Measurements from ENCODE around the gene ASB1.

ASB1 gene, protein sequence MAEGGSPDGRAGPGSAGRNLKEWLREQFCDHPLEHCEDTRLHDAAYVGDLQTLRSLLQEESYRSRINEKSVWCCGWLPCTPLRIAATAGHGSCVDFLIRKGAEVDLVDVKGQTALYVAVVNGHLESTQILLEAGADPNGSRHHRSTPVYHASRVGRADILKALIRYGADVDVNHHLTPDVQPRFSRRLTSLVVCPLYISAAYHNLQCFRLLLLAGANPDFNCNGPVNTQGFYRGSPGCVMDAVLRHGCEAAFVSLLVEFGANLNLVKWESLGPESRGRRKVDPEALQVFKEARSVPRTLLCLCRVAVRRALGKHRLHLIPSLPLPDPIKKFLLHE

DNA sequence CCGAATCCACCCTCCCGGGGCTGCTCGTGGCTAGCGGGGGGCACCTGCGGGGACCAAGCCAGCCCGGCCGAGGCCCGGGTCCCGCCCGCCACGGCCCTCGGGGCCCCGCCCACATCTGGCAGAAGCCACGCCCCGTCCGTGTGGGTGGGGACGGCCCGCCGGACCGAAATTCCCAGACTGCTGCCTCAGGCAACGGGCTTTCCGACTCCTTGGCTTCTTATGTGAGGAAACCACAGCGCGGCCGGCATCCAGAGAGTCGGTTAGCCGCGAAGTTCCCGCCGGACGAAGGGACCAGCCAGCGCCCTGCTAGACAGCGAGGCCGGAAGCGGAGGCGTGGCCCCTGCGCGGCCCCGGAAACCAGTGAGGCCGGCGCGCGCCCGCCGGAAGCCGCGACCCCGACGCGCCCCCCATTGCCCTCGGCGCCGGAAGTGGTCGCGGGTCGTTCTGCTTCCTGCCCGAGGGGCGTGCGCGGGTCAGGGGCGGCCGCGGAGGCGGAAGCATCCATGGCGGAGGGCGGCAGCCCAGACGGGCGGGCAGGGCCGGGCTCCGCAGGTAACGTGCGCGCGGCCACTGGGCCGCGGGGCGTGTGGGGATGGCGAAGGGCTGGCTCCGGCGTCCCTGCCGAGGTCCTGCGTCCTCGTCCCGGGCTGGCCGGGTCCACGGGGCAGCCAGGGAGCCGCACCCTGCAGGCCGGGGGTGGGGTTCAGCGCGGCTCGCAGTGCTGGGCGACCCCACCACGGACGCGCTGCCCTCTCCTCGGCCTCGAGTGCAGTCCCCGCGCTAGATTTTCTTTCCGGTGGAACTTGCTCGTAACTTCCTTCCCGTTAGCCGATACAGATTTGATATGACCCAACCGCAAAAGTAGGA, at the start of gene ASB1:
ASB1 (plus strand) TSS at position 360 of the 867 bp plus-strand sequence; CDS start at position 504, 144 bp downstream.
- DNase-seq (ENCODE audit: low read depth in 2 of 2), result peak; percentile 47 to 68

DNA sequence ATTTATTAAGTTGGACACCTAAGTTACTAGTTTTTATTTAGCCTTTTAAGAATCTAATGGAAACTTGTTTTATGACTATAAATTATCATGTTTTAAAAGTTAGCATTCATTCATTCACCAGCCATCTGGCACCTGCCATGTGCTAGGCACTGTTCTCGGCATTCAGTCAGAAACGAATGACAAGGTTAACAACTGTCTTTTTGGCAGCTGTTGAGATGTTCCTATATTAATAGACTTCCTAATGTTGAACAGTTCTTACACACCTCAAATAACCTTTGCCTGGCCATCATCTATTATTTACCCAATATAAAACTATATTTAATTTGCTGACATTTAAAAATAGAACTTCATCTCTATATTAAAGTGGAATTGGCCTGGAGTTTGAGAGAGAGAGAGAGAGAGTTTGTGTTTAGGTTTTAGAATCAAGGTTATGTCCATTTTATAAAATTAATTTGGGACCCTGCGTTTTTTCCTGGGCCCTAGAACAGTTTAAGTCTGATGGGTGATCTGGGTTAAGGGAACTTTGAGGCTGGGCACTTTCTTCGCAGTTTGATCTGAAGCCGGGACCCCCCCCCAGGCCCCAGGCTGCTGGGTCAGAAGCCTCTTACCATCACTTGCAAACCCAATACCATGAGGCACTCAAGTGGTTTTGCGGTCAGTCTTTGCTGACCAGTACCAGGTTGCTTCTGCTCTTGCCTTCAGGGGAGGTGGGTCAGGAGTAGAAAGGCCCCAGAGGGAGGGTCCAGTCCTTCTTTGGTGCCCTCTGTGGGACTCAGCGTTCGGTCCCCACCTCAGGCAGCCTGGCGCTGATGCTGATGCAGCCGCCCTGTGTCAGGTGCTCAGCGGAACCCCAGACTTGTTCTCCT, 48.3 kb upstream of the ASB1 start:
- DNase-seq (ENCODE audit: low read depth in 2 of 2), result no peak

DNA sequence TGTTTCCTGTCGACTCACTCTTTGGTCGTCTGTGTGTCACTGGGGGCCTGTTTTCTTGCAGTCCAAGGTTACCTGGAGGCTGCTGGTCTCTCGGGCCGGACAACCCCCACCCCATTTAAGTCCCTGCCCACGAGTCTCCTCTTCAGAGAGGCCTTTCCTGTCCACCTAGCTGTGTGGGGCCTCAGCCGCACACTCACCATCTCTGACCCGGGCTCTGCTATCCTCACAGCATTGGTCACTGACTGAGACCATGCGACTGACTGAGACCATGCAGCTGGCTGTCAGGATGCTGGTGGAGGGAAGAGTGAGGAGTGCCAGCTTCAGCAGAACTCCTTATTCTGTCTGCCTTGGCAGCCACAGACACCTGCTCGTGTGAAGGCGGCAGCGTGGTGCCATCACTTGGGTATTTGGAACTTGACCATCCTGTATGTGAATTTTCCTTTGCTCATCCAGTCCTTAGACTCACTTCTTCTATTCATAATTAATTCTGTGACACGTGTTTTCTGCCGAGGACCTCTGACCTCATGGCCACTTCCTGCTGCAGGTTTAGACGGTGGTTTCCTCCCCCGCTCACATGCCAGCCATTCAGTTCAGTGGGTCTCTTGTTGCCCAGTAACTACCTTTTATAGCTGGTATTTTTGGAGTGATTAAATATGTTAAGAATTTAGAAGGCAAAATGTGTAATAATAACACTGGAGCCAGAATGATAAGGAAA, 47.5 kb upstream of the ASB1 start:
- no peak for DNase-seq (ENCODE audit: low read depth in 2 of 2)

DNA sequence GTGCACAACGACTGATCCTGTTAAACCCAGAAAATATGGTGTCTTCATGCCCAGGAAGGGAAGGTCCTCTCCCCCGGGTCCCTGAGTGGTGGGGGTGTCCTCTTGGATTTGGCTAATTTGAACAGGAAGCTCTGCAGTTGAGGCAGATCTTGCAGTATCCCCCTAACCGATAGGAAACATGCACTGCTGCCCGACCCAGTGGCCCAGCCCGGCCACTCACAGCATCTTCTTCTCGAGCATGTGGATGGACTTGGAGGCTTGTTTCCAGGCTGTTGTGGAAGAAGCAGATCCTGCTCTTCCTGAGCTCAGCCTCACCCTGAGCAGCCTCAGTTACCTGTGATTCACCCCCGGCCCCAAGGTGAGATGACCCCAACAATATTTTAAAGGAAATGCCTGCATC, 46.4 kb upstream of the ASB1 start:
- DNase-seq (ENCODE audit: low read depth in 2 of 2), result no peak

DNA sequence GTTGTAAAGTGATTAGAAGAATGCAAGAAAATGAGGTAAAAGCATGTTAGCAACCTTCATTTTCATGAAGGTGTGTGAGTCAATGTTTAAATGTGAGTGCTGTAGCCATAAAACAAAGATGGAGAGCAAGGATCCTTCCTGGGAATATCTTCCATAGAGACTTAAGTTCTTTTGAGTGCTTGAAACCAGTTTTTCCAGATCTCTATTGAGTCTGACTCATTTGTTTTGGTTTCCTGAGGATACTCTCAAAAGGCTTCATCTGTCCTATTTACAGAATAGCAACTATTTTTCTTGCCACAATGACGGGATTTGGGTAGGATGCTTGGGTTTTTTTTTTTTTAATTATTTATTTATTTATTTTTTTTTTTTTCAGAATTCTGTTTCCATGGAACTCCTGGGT, 45.9 kb upstream of the ASB1 start:
- DNase-seq (ENCODE audit: low read depth in 2 of 2), result no peak

DNA sequence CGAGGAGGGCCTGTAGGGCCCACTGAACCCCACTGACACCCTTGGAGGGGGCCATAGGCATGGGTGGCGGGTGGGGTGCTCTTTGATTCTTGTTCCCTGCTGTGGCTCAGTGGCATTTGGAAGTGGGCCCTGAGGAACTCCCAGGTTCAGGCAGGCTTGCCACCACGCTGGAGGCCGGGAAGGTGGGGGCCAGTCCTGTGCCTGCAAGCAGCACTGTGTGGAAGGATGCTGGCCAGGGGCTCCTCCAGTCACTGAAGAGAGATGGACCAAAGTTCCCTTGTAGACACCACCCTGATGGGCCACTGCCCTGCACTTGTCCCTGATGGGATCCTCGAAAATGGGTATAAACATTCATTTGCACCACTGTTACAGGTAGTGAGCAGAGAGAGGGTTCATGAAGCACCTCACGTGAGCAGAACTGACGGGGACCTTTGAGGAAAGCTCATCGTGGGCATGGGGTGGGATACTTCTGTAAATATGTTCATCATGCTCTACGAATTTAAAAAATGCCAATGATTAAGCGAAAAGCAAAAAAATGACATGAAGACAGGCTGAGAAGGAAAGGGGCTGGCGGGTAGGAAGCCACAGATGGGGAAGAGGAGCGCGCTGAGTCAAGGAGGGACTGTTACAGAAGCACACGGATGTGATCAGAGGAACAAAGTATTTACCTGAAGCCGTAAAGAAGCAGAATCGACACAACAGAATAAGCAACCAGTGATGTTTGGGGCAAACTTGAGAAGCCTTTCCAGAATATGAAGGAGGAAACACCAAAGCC, 45.2 kb upstream of the ASB1 start:
- no peak for DNase-seq (ENCODE audit: low read depth in 2 of 2)

DNA sequence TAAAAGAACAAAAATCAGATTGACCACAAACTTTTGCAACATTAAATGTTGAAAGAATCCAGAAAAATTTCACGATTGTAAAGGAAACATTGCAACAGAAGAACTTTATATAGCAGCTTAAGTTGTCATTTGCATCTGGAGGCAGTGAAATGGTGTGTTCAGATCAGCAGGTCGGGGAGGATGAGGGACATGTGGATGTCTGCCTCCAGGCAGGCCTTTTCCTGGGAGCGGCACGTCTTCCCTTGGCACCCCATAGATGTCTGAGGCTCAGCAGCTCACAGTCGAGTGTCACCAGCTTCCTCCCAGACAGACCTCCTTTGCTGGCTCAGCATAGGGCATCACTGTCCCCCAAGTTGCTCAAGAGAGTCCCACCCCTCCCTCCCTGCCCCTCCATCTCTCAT, 44.3 kb upstream of the ASB1 start:
- no peak for DNase-seq (ENCODE audit: low read depth in 2 of 2)

DNA sequence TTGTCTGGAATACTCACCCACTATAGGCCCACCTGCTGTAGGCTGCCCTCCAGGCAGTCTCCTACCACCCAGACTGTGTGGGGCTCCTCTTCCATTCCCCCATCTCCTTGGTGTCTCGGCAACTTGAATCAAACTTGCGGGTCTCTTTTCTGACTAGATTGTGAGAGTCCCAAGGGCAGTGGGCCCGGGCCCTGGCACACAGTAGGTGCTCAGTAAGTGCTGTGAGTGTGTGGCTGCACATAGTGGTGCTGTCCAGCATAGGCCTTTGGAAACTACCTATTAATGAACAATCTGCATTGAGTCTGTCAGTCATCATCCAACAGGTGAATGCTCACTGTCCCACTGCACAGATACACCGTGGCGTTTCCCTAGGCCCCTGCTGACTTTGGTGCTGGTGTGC, 43.6 kb upstream of the ASB1 start:
- no peak for DNase-seq (ENCODE audit: low read depth in 2 of 2)

DNA sequence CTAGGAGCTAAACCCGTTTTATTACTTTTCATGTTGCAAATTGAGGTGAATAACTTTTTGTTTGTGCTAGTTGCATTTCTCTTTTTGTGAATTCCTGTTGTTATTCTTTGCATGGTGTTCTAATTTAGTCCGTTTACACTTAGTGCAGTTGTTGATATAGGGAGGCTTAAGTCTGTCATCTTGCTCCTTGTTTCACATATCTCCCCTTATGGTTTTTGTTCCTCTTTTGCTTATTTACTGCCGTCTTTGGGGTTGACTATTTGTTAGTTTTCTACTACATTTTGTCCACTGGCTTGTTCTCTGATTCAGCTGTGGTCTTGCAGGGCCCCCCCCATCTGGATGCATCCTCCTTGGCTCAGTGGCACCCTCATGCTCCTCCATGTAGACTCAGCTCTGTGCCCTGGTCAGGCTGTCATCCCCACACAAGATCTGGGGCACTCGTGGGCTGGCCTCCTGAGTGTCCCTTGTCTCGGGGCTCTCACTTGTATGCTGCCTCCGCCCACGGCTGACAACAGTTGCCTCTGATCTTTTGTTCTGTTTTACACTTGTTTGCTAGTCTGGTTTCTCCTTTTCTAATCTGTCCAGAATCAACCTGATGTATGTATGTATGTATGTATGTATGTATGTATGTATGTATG, 42.9 kb upstream of the ASB1 start:
- no peak for DNase-seq (ENCODE audit: low read depth in 2 of 2)

DNA sequence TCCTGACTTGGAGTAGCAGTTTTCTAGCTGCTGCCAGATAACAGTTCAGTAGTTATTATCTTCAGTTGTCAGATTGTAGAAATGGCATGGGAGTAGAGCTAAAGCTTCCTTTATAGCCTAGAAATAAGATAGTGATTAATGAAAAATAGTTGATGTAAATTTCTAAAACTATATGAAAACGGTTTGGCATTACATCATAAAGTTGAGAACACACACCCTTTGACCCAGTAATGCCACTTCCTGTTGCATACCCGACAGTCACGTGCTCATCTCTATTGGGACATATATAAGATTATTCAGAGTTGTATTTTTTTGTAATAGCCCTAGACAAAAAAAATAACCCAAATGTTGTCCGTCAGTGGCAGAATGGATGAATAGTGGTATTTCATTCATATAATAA, 39.4 kb upstream of the ASB1 start:
- no peak for DNase-seq (ENCODE audit: low read depth in 2 of 2)

DNA sequence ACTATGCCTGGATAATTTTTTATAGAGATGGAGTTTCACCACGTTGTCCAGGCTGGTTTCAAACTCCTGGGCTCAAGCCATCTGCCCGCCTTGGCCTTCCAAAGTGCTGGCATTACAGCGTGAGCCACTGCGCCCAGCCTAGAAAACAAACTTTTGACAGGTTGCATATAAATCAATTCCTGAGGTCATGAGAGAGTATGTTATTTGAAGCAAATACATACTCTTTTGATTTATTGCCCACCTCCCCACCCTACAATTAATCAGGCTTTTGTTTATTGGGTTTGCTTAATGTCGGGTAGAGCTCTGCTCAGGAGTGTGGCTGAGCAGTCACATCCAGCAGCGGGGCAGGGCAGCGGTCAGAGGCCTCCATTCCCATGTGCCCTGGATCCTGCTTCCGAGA, 37.9 kb upstream of the ASB1 start:
- DNase-seq (ENCODE audit: low read depth in 2 of 2), result no peak

DNA sequence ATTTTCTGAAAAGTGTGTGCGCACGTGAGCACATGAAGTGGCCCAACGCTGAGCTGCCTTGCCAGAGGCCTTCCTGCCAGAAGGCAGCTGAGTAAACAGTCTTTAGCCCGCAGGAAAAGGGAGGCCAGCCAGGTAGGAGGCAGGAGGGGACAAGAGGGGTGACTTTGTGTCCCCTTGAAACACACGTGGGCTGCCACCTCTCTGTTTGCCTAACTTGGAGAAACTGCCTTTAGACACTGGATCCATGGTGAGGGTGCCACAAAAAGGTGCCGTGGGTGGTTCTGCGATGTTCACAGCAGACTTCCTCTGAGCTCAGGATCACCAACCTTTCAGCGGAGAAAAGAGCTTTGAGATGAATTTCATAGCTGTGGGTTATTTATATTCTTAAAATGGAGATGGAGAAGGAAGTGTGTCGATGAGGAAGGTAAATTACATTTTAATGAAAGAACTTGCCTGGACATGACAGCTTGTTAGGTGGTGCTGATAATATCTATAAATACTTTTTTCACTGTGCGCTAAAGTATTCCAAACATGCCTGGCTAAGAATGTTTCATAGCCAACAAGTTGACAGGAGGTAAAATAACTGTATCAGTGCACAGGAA, 36.6 kb upstream of the ASB1 start:
- DNase-seq (ENCODE audit: low read depth in 2 of 2), result no peak

DNA sequence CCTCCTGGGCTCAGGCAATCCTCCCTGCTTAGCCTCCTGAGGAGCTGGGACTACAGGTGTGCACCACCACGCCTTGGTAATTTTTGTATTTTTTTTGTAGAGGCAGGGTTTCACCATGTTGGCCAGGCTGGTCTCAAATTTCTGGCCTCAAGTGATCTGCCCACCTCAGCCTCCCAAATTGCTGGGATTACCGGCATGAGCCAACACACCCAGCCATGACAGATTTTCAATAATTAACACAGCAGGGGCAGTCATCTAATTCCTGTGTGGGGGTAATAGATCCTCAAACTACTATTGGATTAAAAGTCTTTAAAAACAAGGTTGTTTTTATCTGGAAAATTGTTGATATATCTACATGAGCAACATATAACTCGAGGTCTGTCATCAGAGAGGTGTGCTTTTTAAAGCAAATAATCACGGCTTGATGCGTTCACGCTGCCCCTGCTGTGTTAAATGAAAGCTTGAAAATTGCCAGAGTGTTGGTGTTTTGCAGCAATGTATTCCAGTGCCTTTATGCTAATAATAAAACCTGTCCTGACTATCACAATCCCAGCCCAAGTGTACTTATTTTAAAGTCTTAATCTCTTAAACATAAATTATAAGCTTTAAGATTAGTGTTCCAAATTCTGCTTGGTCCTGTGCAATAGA, 35.6 kb upstream of the ASB1 start:
- no peak for DNase-seq (ENCODE audit: low read depth in 2 of 2)

DNA sequence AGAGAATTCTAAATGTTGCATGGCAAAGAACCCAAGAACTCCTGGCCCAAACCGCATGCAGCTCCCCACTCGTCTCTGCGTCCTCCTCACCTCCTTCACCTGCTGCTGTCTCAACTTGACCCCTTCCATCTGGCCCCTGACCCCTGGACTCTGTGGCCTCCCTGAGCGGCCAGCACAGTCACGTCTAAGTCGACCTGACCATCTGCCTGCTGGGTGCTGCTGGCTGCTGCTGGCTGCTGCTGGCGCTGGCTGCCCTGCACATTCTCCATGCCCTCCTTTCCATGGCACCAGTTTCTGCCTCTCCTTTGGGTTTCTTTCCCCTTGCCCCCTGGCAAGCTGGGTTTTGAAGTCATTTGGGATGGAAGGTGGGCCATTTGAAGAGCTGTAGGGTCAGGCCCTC, 30.1 kb upstream of the ASB1 start:
- DNase-seq (ENCODE audit: low read depth in 2 of 2), result no peak

DNA sequence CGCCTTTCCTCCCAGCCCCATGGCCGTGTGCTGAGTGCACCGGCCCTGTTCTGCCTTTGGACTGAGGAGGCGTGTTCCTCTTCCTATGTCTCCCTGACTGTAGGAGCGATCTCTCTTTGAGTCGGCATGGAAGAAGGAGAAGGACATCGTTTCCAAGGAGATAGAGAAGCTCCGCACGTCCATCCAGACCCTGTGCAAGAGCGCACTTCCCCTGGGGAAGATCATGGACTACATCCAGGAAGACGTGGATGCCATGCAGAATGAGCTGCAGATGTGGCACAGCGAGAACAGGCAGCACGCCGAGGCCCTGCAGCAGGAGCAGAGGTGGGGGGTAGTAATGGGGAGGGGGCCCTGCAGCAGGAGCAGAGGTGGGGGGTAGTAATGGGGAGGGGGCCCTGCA, 29.4 kb upstream of the ASB1 start:
- no peak for DNase-seq (ENCODE audit: low read depth in 2 of 2)

DNA sequence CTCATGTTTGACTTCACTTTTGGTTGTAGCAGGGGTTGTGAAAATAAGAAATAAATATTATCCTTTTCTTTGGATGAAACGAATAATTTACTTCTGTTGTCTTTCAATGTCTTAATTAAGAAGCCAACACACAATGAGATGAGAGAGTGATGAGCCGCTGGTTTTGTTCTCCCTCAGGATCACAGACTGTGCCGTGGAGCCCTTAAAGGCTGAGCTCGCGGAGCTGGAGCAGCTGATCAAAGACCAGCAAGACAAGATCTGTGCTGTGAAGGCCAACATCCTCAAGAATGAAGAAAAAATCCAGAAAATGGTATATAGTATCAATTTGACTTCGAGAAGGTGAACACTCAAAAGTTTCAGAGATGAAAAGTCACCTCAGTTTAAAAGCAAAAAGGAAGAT, 28.1 kb upstream of the ASB1 start:
- DNase-seq (ENCODE audit: low read depth in 2 of 2), result no peak

DNA sequence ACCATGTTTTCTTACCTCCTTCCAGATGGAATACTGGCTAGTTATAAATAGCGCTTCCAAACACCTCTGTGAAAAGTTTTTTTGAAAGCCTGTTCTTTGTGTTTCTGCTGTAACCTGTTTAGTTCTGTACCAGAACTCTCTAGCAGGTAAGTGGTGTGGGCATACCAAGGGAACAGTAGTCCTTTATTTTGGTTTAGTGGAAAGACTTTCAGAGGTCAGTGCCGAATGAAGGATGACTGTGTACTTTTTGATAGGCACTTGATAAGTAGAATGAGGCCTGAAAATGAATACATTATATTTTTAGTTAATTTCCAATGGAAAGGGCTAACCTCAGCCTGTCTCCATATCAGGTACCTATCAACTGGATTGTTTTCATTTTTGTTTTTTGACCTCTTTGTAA, 27.6 kb upstream of the ASB1 start:
- no peak for DNase-seq (ENCODE audit: low read depth in 2 of 2)

DNA sequence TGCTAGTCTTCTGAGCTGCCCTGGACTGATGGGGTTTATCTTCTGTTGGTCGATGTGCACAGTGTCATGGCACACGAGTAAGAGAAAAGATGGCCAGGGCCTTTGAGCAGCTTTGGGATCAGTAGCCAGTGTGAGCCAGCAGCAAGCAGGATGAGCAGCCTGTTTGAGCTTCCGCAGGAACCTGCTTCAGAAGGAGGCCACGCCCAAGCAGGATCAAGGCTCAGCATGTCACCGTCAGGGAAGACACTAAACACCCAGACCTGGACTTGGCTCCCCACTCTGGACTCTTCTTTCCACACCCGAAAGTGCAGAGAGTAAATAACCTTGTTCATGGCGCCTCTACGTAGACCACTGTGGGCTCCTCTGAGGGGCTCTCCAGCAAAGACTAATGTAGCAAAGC, 25.2 kb upstream of the ASB1 start:
- no peak for DNase-seq (ENCODE audit: low read depth in 2 of 2)

DNA sequence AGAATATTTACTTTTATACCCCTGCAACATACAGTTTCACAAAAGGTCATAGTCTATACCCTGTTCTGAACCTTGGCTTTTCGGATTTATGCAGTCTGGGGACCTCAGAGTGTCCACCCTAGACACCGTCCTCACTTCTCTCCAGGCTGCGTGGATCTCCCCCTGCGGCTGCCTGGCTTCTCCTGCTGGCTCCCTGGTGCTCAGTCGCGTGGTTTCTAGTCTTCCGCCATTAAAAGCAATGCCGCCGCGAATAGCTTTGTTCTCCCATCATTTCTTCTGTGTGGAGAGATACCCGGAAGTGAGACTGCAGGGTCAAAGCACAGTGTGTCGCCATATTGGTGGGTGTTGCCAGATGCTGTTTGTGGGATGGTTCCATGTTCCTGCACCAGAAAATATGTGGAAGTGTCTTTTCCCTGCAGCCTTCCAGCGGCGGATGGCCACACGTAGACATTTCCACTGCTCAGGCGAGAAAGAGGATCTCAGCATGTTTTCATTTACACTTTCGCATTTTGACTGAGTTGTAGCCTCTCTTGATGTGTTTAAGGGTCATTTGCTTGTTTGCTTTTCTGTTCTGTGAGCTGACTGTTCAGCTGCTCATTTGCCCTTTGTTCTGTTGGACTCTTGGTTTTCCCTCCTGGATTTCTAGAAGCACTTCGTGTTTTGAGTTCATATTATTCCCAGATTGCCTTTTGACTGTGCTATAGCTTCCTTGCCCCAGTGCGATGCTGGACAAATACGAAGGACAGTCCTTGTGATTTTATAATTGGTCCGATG, 22.9 kb upstream of the ASB1 start:
- no peak for DNase-seq (ENCODE audit: low read depth in 2 of 2)
